Measurements from ENCODE around the gene ASMTL. TPM values are rescaled to one million over a fixed set of nuclear protein-coding genes. Genes with fewer than 3 reads are reported as not detected.

Gene ASMTL
- total RNA-seq, 2 donors from 2014 or later: 30.8 to 43.5 TPM

DNA sequence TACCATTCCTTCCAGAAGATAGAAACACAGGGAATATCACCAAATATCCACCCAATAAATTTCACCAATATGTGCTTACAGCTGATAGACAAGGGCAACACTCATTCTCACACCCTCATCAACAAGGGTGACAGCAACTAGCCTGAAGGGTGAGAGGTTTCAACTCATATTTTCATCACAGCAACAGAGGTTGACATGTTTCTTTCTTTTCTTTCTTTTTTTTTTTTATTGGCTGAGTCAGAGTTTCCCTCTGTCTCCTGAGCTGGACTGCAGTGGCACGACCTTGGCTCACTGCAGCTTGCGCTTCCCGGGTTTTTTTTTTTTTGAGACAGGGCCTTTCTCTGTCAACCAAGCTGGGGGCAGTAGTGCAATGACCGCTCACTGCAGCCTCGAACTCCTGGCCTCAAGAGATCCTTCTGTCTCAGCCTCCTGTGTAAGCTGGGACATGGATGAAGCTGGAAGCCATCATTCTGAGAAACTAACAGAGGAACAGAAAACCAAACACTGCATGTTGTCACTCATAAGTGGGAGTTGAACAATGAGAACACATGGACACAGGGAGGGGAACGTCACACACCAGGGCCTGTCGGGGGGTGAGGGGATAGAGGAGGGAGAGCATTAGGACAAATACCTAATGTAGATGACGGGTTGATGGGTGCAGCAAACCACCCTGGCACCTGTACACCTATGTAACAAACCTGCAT, 27.5 kb upstream of the ASMTL start:
- H3K9me3 ChIP-seq: no peaks in the 10 kb centered on the region
- H3K27me3 ChIP-seq (replicated peaks; ENCODE audit: insufficient read depth): no peaks in the 10 kb centered on the region
- H3K4me3 ChIP-seq: no peak overlapping the region
- ATAC-seq (ENCODE audit: insufficient number of reproducible peaks, low FRiP score, low read depth) (no peak), DNase-seq (ENCODE audit: low spot score) (no peak)
- H3K4me1 ChIP-seq (ENCODE audit: control insufficient read depth in 1 of 2, low read depth in 2 of 2): peaks cover 0 to 5% of the 10 kb centered on the region in 2 donors
- no peaks in the 10 kb centered on the region for H3K36me3 ChIP-seq
- H3K27ac ChIP-seq: no peak overlapping the region
- TF ChIP-seq, protein P1, sequence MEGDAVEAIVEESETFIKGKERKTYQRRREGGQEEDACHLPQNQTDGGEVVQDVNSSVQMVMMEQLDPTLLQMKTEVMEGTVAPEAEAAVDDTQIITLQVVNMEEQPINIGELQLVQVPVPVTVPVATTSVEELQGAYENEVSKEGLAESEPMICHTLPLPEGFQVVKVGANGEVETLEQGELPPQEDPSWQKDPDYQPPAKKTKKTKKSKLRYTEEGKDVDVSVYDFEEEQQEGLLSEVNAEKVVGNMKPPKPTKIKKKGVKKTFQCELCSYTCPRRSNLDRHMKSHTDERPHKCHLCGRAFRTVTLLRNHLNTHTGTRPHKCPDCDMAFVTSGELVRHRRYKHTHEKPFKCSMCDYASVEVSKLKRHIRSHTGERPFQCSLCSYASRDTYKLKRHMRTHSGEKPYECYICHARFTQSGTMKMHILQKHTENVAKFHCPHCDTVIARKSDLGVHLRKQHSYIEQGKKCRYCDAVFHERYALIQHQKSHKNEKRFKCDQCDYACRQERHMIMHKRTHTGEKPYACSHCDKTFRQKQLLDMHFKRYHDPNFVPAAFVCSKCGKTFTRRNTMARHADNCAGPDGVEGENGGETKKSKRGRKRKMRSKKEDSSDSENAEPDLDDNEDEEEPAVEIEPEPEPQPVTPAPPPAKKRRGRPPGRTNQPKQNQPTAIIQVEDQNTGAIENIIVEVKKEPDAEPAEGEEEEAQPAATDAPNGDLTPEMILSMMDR (IDR thresholded peaks at IDR 0.05): no peak

DNA sequence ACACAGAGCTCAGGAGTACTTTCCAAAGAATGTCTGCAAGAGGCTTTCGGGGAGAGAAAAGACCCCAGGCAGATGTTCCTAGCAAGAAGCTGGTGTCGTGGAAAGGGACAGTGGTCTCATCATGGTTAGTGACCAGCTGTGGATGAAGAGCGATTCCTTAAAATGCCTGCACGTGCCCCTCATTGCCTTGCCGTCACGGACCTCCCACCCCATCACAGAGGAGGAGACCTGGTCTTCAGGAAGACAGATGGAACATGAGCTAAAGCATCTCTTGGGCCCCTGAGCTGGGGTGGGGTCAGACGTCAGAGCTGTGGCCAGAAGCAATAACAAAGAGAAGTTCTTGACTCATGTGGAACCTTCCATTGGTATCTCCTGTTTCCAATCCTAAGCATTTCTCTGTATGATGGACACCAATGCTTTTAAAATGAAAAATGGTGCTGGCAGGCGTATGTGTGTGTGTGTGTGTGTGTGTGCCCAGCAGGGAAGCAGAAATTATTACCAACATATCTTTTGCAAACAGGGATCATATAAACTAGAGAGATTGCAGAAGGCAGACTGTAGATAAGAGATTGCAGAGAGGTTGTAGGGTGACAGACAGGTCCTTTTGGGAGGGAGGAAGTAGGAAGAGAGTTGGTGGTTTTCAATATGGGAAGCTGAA, 25.2 kb upstream of the ASMTL start:
- TF ChIP-seq, protein P1 (IDR thresholded peaks at IDR 0.05): no peak
- H3K27me3 ChIP-seq (replicated peaks; ENCODE audit: insufficient read depth): no peaks in the 10 kb centered on the region
- H3K4me1 ChIP-seq (ENCODE audit: control insufficient read depth in 1 of 2, low read depth in 2 of 2): peaks cover 0 to 5% of the 10 kb centered on the region in 2 donors
- ATAC-seq (ENCODE audit: insufficient number of reproducible peaks, low FRiP score, low read depth) (no peak), DNase-seq (ENCODE audit: low spot score) (no peak)
- no peaks in the 10 kb centered on the region for H3K9me3 ChIP-seq
- H3K27ac ChIP-seq: no peak overlapping the region
- H3K36me3 ChIP-seq: no peaks in the 10 kb centered on the region
- H3K4me3 ChIP-seq: no peak overlapping the region

DNA sequence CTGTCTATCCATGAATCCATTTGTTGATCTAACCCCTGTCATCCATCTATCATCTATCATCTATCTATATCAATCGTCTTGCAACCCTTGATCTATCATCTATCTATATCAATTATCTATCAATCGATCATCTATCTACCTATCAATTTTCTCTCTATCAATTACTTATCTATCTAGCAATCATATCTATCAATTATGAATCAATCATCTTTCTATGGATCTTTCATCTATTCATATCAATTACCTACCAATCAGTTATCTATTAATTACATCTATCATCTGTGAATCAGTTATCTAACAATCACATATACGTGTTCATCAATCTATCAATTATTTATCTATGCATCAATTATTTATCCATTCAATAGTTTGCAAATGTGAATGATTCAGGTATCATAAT, 24.5 kb upstream of the ASMTL start:
- H3K27ac ChIP-seq: no peak overlapping the region
- TF ChIP-seq, protein P1 (IDR thresholded peaks at IDR 0.05): no peak
- no peaks in the 10 kb centered on the region for H3K27me3 ChIP-seq (replicated peaks; ENCODE audit: insufficient read depth)
- DNase-seq (ENCODE audit: low spot score) (no peak), ATAC-seq (ENCODE audit: insufficient number of reproducible peaks, low FRiP score, low read depth) (no peak)
- H3K9me3 ChIP-seq: no peaks in the 10 kb centered on the region
- no peak overlapping the region for H3K4me3 ChIP-seq
- peaks cover 0 to 5% of the 10 kb centered on the region in 2 donors for H3K4me1 ChIP-seq (ENCODE audit: control insufficient read depth in 1 of 2, low read depth in 2 of 2)
- no peaks in the 10 kb centered on the region for H3K36me3 ChIP-seq

DNA sequence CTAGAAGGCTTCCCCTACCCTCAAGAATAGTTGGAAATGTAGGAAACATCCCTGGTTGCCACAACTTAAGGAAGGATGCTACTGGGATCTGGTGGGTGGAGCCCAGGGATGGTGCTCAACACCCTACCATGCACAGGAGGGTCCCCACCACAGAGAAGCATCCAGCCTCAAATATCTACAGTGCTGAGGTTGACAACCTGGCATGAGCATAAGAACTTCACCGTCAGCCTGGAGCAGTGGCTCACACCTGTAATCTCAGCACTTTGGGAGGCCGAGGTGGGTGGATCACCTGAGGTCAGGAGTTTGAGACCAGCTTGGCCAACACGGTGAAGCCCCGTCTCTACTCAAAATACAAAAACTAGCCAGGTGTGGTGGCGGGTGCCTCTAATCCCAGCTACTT, 24.0 kb upstream of the ASMTL start:
- no peak overlapping the region for H3K4me3 ChIP-seq
- H3K9me3 ChIP-seq: no peaks in the 10 kb centered on the region
- no peak overlapping the region for H3K27ac ChIP-seq
- TF ChIP-seq, protein P1 (IDR thresholded peaks at IDR 0.05): no peak
- no peaks in the 10 kb centered on the region for H3K27me3 ChIP-seq (replicated peaks; ENCODE audit: insufficient read depth)
- DNase-seq (ENCODE audit: low spot score): no peak
- H3K4me1 ChIP-seq (ENCODE audit: control insufficient read depth in 1 of 2, low read depth in 2 of 2): peaks cover 0 to 3% of the 10 kb centered on the region in 2 donors
- H3K36me3 ChIP-seq: no peaks in the 10 kb centered on the region
- ATAC-seq (ENCODE audit: insufficient number of reproducible peaks, low FRiP score, low read depth): no peak

DNA sequence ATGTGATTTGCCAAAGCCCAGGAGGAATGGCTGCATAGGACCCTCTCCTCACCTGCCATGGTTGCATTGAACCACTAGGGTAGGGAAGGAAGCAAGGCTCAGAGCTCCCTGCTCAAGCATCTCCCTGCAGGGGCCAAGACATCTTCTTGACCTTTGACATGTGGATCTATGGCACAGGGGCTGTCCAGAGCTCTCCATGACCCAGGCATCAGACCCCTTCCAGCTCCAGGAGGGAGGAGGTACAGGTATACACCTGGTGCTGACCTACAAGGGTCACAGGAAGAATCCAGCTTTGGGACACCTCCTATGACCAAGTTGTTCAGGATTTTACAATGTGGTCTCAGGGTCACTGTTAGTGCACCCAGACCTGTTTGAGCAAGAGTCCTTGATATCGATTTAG, 23.2 kb upstream of the ASMTL start:
- Histone ChIP-seq H3K4me3 (no peak overlapping the region), H3K4me1 (ENCODE audit: control insufficient read depth in 1 of 2, low read depth in 2 of 2) (no peaks in the 10 kb centered on the region), H3K36me3 (no peaks in the 10 kb centered on the region), H3K27me3 (replicated peaks; ENCODE audit: insufficient read depth) (no peaks in the 10 kb centered on the region), H3K9me3 (no peaks in the 10 kb centered on the region), H3K27ac (no peak overlapping the region)
- ATAC-seq (ENCODE audit: insufficient number of reproducible peaks, low FRiP score, low read depth) (no peak), DNase-seq (ENCODE audit: low spot score) (no peak)
- TF ChIP-seq, protein P1 (IDR thresholded peaks at IDR 0.05): no peak

All from thoracic aorta (tissue), 2 donors.